Spleen (tissue), 11 donors: Measurements from ENCODE around the gene FTO. TPM values are rescaled to one million over a fixed set of nuclear protein-coding genes. Genes with fewer than 3 reads are reported as not detected.

ENCODE experiments used
- DNase-seq: peaks from one replicate; pipeline ENCODE4 v3.0.0-alpha.2; 2020
- H3K27ac ChIP-seq, 8 donors: fragments of 200-600 bp; sonication (generic) in 7 of 8; 1 replicate in 4 of 8; 2 replicates in 4 of 8; pipeline versions ENCODE4 v1.5.0 to v1.8.0; 2016 to 2021; ENCODE audit warnings: inconsistent platforms in 4 of 8, mild to moderate bottlenecking in 4 of 8, moderate library complexity in 1 of 8
- H3K27me3 ChIP-seq, 7 donors: fragments of 200-600 bp; sonication (generic) in 6 of 7; replicated peaks in 1 of 7; 1 replicate in 4 of 7; 2 replicates in 3 of 7; pipeline versions ENCODE4 v1.5.0 to v1.8.0; 2016 to 2021; ENCODE audit warnings: inconsistent platforms in 3 of 7, mild to moderate bottlenecking in 1 of 7
- H3K36me3 ChIP-seq, 6 donors: fragments of 200-600 bp; sonication (generic) in 5 of 6; 1 replicate in 4 of 6; 2 replicates in 2 of 6; pipeline versions ENCODE4 v1.5.0 to v1.8.0; 2016 to 2021; ENCODE audit warnings: inconsistent platforms in 2 of 6
- H3K4me1 ChIP-seq, 6 donors: fragments of 200-600 bp; sonication (generic) in 5 of 6; 1 replicate in 3 of 6; 2 replicates in 3 of 6; pipeline versions ENCODE4 v1.5.0 to v1.8.0; 2016 to 2021; ENCODE audit warnings: inconsistent platforms in 3 of 6
- H3K4me3 ChIP-seq, 8 donors: fragments of 200-600 bp; sonication (generic) in 7 of 8; 1 replicate in 4 of 8; 2 replicates in 4 of 8; pipeline versions ENCODE4 v1.5.0 to v1.8.0; 2016 to 2021; ENCODE audit warnings: inconsistent platforms in 4 of 8, mild to moderate bottlenecking in 4 of 8, moderate library complexity in 2 of 8
- H3K9me3 ChIP-seq, 8 donors: fragments of 200-600 bp; sonication (generic) in 7 of 8; 1 replicate in 4 of 8; 2 replicates in 4 of 8; pipeline versions ENCODE4 v1.5.0 to v1.8.0; 2016 to 2021; ENCODE audit warnings: inconsistent platforms in 4 of 8
- CTCF ChIP-seq, 11 experiments: fragments of 200-600 bp in 7 of 11; fragments of 450-650 bp in 4 of 11; sonication (generic) in 4 of 11; IDR thresholded peaks in 8 of 11; conservative IDR thresholded peaks in 3 of 11; 1 replicate in 7 of 11; 2 replicates in 4 of 11; pipeline versions ENCODE4 v1.4.0 to v1.8.0; 2016 to 2021; ENCODE audit warnings: antibody characterized with exemption in 11 of 11, inconsistent platforms in 4 of 11, mild to moderate bottlenecking in 1 of 11
- POLR2A ChIP-seq, 3 donors: fragments of 450-650 bp; IDR thresholded peaks; one replicate each; pipeline ENCODE4 v1.5.1; 2017; ENCODE audit warnings: antibody characterized with exemption in 3 of 3, mild to moderate bottlenecking in 1 of 3
- POLR2AphosphoS5 ChIP-seq, 3 donors: sonication (generic); formaldehyde crosslinking; IDR thresholded peaks; one replicate each; pipeline ENCODE4 v1.5.1; 2017; ENCODE audit warnings: antibody characterized with exemption in 3 of 3
- WGBS, 5 donors: extraction: QIAGEN DNeasy Blood & Tissue Kit in 3 of 5; methylation state at CpG; one replicate each; pipeline versions ENCODE4 v1.1.5 to v1.1.7; 2013 to 2018; 5-methylcytosine and 5-hydroxymethylcytosine counted together
- intact Hi-C: fragments of 100-400 bp; cut with DNase I; formaldehyde crosslinking; loops from one replicate; pipeline ENCODE4 v1.15.0; 2023; ENCODE audit warnings: low total_unique reads
- polyA plus RNA-seq, 3 donors: library from polyadenylated mRNA; stranded (reverse); fragments of 200-250 nt; gene quantifications; one replicate each; pipeline ENCODE4 v1.2.1, GENCODE V29; 2013
- total RNA-seq, 7 donors: library from RNA; depleted of rRNA in 3 of 7; stranded (reverse); fragments of >200 nt in 3 of 7; fragmentation: NEBNext Ultra II Directional in 4 of 7; extraction: Animal tissue kit (Norgen Biotek cat#: 25700) in 4 of 7; gene quantifications; one replicate each; pipeline versions ENCODE4 v1.1.0 to v1.2.1, GENCODE V29; 2016 to 2021
- donor health status: healthy with polysubstance abuse.
- donor health status: DM: no; HTN: no; CAD: no; lungs with moderate emphysema.
- donor health status: DM: no; HTN: no; CAD: no.
- donor health status: Bipolar disorder and iron deficiency.
- donor health status: healthy.
- donor health status: DM: no; HTN: no; CAD: no.
- donor health status: DM: yes; HTN: yes; CAD: no.

The FTO gene
- total and polyA plus RNA-seq, 10 donors = 6.8 to 89.8 (median 68.4) TPM

- Histone ChIP-seq H3K27me3 (no peaks in the 10 kb centered on the region), H3K27ac (no peak overlapping the region), H3K4me3 (no peak overlapping the region), H3K4me1 (peaks cover 0 to 37% (median 5%) of the 10 kb centered on the region in 6 donors), H3K9me3 (peaks cover 0 to 10% (median 0%) of the 10 kb centered on the region in 8 donors), H3K36me3 (peaks cover 0 to 30% (median 2%) of the 10 kb centered on the region in 6 donors)
- DNase-seq = no peak
- intact Hi-C loops = no loop called here
- no peak for TF ChIP-seq POLR2A (IDR thresholded peaks at IDR 0.05)
- no peak for TF ChIP-seq CTCF (IDR thresholded peaks at IDR 0.05 in 8 of 11, conservative IDR thresholded peaks at IDR 0.05 in 3 of 11)
- TF ChIP-seq POLR2AphosphoS5 (IDR thresholded peaks at IDR 0.05) = no peak
- WGBS, 5 donors = 30 to 54% (median 53%) methylated on average over 1 of the region's 1 CpG
These were observed 146.0 kb downstream of the FTO start for GRCh38 chr16:53849994-53850393.

- TF ChIP-seq POLR2A (IDR thresholded peaks at IDR 0.05) = no peak
- no peak for TF ChIP-seq POLR2AphosphoS5 (IDR thresholded peaks at IDR 0.05)
- TF ChIP-seq CTCF (IDR thresholded peaks at IDR 0.05 in 8 of 11, conservative IDR thresholded peaks at IDR 0.05 in 3 of 11) = no peak
- peaks cover 0 to 10% (median 0%) of the 10 kb centered on the region in 8 donors for H3K9me3 ChIP-seq
- intact Hi-C loops = no loop called here
- H3K4me3 ChIP-seq = no peak overlapping the region
- no peaks in the 10 kb centered on the region for H3K27me3 ChIP-seq
- no peak overlapping the region for H3K27ac ChIP-seq
- WGBS, 5 donors = 91 to 96% (median 95%) methylated on average over 6 of the region's 6 CpGs
- peaks cover 0 to 20% (median 0%) of the 10 kb centered on the region in 6 donors for H3K4me1 ChIP-seq
- H3K36me3 ChIP-seq = peaks cover 0 to 32% (median 0%) of the 10 kb centered on the region in 6 donors
- no peak for DNase-seq
These were observed 148.7 kb downstream of the FTO start for GRCh38 chr16:53852678-53853077.

GRCh38 chr16:53855056-53855455, 151.1 kb downstream of the FTO start:
- Histone ChIP-seq H3K27me3 (no peaks in the 10 kb centered on the region), H3K27ac (no peak overlapping the region), H3K4me1 (peaks cover 0 to under 1% (median 0%) of the 10 kb centered on the region in 6 donors), H3K36me3 (peaks cover 0 to 18% (median 0%) of the 10 kb centered on the region in 6 donors), H3K9me3 (peaks cover 0 to 10% (median 0%) of the 10 kb centered on the region in 8 donors), H3K4me3 (no peak overlapping the region)
- intact Hi-C loops = no loop called here
- no peak for DNase-seq
- TF ChIP-seq POLR2AphosphoS5 (IDR thresholded peaks at IDR 0.05) (no peak), POLR2A (IDR thresholded peaks at IDR 0.05) (no peak), CTCF (IDR thresholded peaks at IDR 0.05 in 8 of 11, conservative IDR thresholded peaks at IDR 0.05 in 3 of 11) (no peak)

- Histone ChIP-seq H3K9me3 (peaks cover 0 to 10% (median 0%) of the 10 kb centered on the region in 8 donors), H3K36me3 (peaks cover 0 to 20% (median 0%) of the 10 kb centered on the region in 6 donors), H3K27ac (no peak overlapping the region), H3K4me3 (no peak overlapping the region), H3K27me3 (no peaks in the 10 kb centered on the region), H3K4me1 (no peaks in the 10 kb centered on the region)
- DNase-seq = no peak
- 92 to 100% (median 97%) methylated on average over 1 of the region's 1 CpG for WGBS, 5 donors
- intact Hi-C loops = no loop called here
- TF ChIP-seq POLR2AphosphoS5 (IDR thresholded peaks at IDR 0.05) = no peak
- no peak for TF ChIP-seq CTCF (IDR thresholded peaks at IDR 0.05 in 8 of 11, conservative IDR thresholded peaks at IDR 0.05 in 3 of 11)
- TF ChIP-seq POLR2A (IDR thresholded peaks at IDR 0.05) = no peak
These were observed 151.6 kb downstream of the FTO start for GRCh38 chr16:53855511-53855910.
